Adipocyte (in vitro differentiated cells): ENCODE measurements around the gene ZNF230.

Source experiments
- DNase-seq: peaks from one replicate; pipeline ENCODE4 v3.0.0-alpha.2; 2015; ENCODE audit warnings: low read depth
- H3K27me3 ChIP-seq: replicated peaks from 2 replicates; pipeline ENCODE4 v1.7.0; 2013; ENCODE audit warnings: mild to moderate bottlenecking, low read length, moderate library complexity; ENCODE audit not compliant: control insufficient read depth, insufficient read depth
- H3K36me3 ChIP-seq: 2 replicates; pipeline ENCODE4 v1.7.0; 2013; ENCODE audit warnings: low read length, mild to moderate bottlenecking, moderate library complexity; ENCODE audit not compliant: control insufficient read depth, insufficient read depth, severe bottlenecking
- H3K4me1 ChIP-seq: 2 replicates; pipeline ENCODE4 v1.7.0; 2013; ENCODE audit warnings: mild to moderate bottlenecking, low read length, moderate library complexity; ENCODE audit not compliant: control insufficient read depth, insufficient read depth
- H3K4me3 ChIP-seq: 2 replicates; pipeline ENCODE4 v1.7.0; 2013; ENCODE audit warnings: mild to moderate bottlenecking, low read length, moderate library complexity
- H3K9ac ChIP-seq: 2 replicates; pipeline ENCODE4 v1.7.0; 2013; ENCODE audit warnings: mild to moderate bottlenecking, low read length, moderate library complexity
- H3K9me3 ChIP-seq: 2 replicates; pipeline ENCODE4 v1.7.0; 2013; ENCODE audit warnings: mild to moderate bottlenecking, low read length, moderate library complexity; ENCODE audit not compliant: control insufficient read depth

Gene ZNF230

GRCh38 chr19:44042147-44042546, 39.4 kb downstream of the ZNF230 start:
- no peak for DNase-seq
- H3K4me3 ChIP-seq = no peak overlapping the region
- no peaks in the 10 kb centered on the region for H3K27me3 ChIP-seq
- H3K9me3 ChIP-seq = peaks cover 10% of the 10 kb centered on the region
- no peaks in the 10 kb centered on the region for H3K36me3 ChIP-seq
- H3K9ac ChIP-seq = no peak overlapping the region
- no peaks in the 10 kb centered on the region for H3K4me1 ChIP-seq

- peak; percentile 14 for DNase-seq
- Histone ChIP-seq H3K4me3 (peak overlapping the region; percentile 100), H3K9me3 (peaks cover 9% of the 10 kb centered on the region), H3K36me3 (peaks cover 5% of the 10 kb centered on the region), H3K4me1 (peaks cover 15% of the 10 kb centered on the region), H3K27me3 (peaks cover 12% of the 10 kb centered on the region), H3K9ac (peak overlapping the region; percentile 94)
These were observed 48.2 kb downstream of the ZNF230 start for GRCh38 chr19:44050740-44051649.

- Histone ChIP-seq H3K9ac (peak within 1 kb of the TSS; percentile 94), H3K4me3 (peak within 1 kb of the TSS; percentile 100), H3K4me1 (peaks cover 15% of the 10 kb centered on the region), H3K36me3 (peaks cover 6% of the 10 kb centered on the region), H3K27me3 (peaks cover 12% of the 10 kb centered on the region), H3K9me3 (peaks cover 9% of the 10 kb centered on the region)
- DNase-seq = peak; percentile 96
These were observed 49.1 kb downstream of the ZNF230 start, which contains the start of gene ZNF223 for GRCh38 chr19:44051650-44052402. TSS of gene ZNF223 (plus strand) at chr19:44052036. CDS start at chr19:44055177, 3,141 bp downstream.

DNA sequence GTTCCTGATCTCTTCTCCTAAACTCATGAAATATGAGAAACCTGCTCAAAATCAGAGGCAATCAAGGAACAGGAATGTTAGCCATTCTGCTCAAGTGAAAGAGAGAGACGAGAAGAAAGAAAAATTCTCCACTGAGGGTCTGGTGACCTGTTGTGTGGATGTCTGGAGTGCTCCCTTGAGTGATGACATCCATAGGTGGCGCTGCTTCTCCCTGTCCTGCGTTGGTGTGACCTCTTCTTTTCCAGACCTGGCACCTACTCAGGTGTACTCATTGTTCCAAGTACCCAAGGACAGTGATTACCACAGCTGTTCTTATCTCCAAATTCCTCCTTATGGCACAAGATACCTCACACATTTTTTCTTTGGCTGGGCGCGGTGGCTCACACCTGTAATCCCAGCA, 53.1 kb downstream of the ZNF230 start:
- H3K4me3 ChIP-seq = no peak overlapping the region
- no peak for DNase-seq
- no peak overlapping the region for H3K9ac ChIP-seq
- H3K4me1 ChIP-seq = peaks cover 15% of the 10 kb centered on the region
- peaks cover 5% of the 10 kb centered on the region for H3K9me3 ChIP-seq
- no peaks in the 10 kb centered on the region for H3K27me3 ChIP-seq
- peaks cover 36% of the 10 kb centered on the region for H3K36me3 ChIP-seq

DNA sequence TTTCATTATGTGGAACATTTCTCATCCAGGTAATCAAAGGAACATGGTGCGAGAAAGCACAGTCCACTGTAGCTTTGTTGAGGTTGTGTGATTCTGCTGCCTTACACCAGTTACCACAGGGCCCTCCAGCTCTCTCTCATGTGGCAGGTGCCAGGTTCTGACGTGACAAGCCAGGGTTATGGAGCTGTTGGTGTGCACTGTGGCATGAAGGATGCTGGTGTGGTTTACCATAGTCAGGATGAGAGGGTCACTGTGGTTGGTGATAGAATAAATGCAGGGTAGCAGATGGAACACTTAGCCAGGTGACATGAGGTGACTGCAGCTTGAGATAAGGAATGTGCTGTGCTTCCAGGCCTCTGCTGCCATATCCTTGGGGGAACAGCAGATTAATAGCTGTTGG, 56.5 kb downstream of the ZNF230 start:
- H3K4me3 ChIP-seq = no peak overlapping the region
- no peaks in the 10 kb centered on the region for H3K4me1 ChIP-seq
- peaks cover 5% of the 10 kb centered on the region for H3K9me3 ChIP-seq
- H3K36me3 ChIP-seq = peaks cover 69% of the 10 kb centered on the region
- no peaks in the 10 kb centered on the region for H3K27me3 ChIP-seq
- DNase-seq = no peak
- H3K9ac ChIP-seq = no peak overlapping the region

DNA sequence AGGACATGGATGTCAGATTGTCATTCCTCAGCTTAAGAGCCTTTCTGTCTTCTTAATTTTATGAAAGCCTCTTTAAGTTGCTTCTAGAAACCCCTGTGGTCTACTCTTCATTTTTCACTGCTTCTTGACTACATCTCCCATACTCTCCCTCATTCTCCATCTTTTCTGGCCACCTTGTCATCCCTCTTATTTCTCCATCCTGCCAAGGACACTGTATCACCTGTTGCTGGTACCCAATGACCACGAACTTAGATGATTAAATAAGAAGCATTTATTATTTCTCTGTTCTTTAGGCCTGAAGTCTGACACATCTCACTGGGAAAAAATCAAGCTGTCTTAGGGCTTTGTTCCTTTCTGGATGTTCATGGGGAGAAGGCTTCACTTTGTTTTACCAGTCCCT, 58.3 kb downstream of the ZNF230 start:
- DNase-seq = no peak
- H3K4me3 ChIP-seq = no peak overlapping the region
- no peaks in the 10 kb centered on the region for H3K4me1 ChIP-seq
- H3K27me3 ChIP-seq = no peaks in the 10 kb centered on the region
- no peak overlapping the region for H3K9ac ChIP-seq
- H3K9me3 ChIP-seq = peaks cover 15% of the 10 kb centered on the region
- H3K36me3 ChIP-seq = peaks cover 81% of the 10 kb centered on the region
